Measurements from ENCODE around the gene PKP1.

The PKP1 gene

GRCh38 chr1:201331166-201331565 lies 47.9 kb downstream of the PKP1 start:
- no peak for DNase-seq

- DNase-seq: no peak
These were observed 48.7 kb downstream of the PKP1 start for GRCh38 chr1:201332021-201332420.

- no peak for DNase-seq
These were observed 49.5 kb downstream of the PKP1 start for GRCh38 chr1:201332616-201333335.

- DNase-seq: no peak
These were observed 51.2 kb downstream of the PKP1 start for GRCh38 chr1:201334325-201335173.

GRCh38 chr1:201335174-201335870 lies 52.0 kb downstream of the PKP1 start:
- no peak for DNase-seq

GRCh38 chr1:201335901-201336300 lies 52.6 kb downstream of the PKP1 start:
- DNase-seq: no peak

GRCh38 chr1:201336711-201337450 lies 53.6 kb downstream of the PKP1 start:
- no peak for DNase-seq

- DNase-seq: no peak
These were observed 58.1 kb downstream of the PKP1 start for GRCh38 chr1:201341377-201341776.

- no peak for DNase-seq
These were observed 61.1 kb downstream of the PKP1 start for GRCh38 chr1:201344206-201345080.

GRCh38 chr1:201345081-201345355 lies 61.7 kb downstream of the PKP1 start:
- no peak for DNase-seq

- DNase-seq: no peak
These were observed 63.1 kb downstream of the PKP1 start for GRCh38 chr1:201346337-201346939.

GRCh38 chr1:201346987-201347386 lies 63.7 kb downstream of the PKP1 start:
- DNase-seq: no peak

- no peak for DNase-seq
These were observed 64.3 kb downstream of the PKP1 start for GRCh38 chr1:201347498-201348210.

- peak; percentile 11 for DNase-seq
These were observed 64.9 kb downstream of the PKP1 start for GRCh38 chr1:201348211-201348566.

GRCh38 chr1:201349092-201349491 lies 65.8 kb downstream of the PKP1 start:
- no peak for DNase-seq

GRCh38 chr1:201350361-201350725 lies 67.0 kb downstream of the PKP1 start:
- DNase-seq: no peak

GRCh38 chr1:201350884-201351283 lies 67.6 kb downstream of the PKP1 start:
- no peak for DNase-seq

- DNase-seq: no peak
These were observed 68.3 kb downstream of the PKP1 start for GRCh38 chr1:201351617-201352016.

- no peak for DNase-seq
These were observed 70.1 kb downstream of the PKP1 start for GRCh38 chr1:201353186-201353940.

- DNase-seq: no peak
These were observed 71.0 kb downstream of the PKP1 start for GRCh38 chr1:201354151-201354900.

Data from stimulated activated CD4-positive, alpha-beta T cell treated with anti-CD3 and anti-CD28 coated beads, Interleukin-4, amount 100 ng/mL, for 24 hours (primary cell).